ENCODE results near the gene NR2E1. TPM values are rescaled to one million over a fixed set of nuclear protein-coding genes. Genes with fewer than 3 reads are reported as not detected.

NR2E1 gene
- polyA plus RNA-seq, 1 donor (not counting 4 experiments of a cell fraction or from before 2014, with no cell fraction given): 0.04 TPM

GRCh38 chr6:108159981-108160380, 5.8 kb upstream of the NR2E1 start:
- peaks cover 40% of the 10 kb centered on the region for H3K4me1 ChIP-seq (ENCODE audit: control insufficient read depth, extremely low read depth, insufficient read depth, low read length)

GRCh38 chr6:108161724-108162282, 4.0 kb upstream of the NR2E1 start:
- peaks cover 93% of the 10 kb centered on the region for H3K27me3 ChIP-seq (ENCODE audit: control insufficient read depth, extremely low read depth, insufficient read depth, low read length)
- FAIRE-seq (no peak), DNase-seq (ENCODE audit: low read depth, low spot score) (no peak)
- no peak overlapping the region for H3K27ac ChIP-seq (ENCODE audit: control insufficient read depth, insufficient read depth, low read length)
- H2AFZ ChIP-seq (ENCODE audit: control insufficient read depth, low read length): no peak overlapping the region
- no peaks in the 10 kb centered on the region for H3K79me2 ChIP-seq (ENCODE audit: control insufficient read depth, insufficient read depth, low read length)
- H3K9me3 ChIP-seq (ENCODE audit: control insufficient read depth, low read depth, low read length): no peaks in the 10 kb centered on the region
- H3K4me3 ChIP-seq (ENCODE audit: control insufficient read depth in 2 of 3, extremely low read depth in 1 of 3, insufficient read depth in 2 of 3, low read depth in 1 of 3, low read length in 3 of 3): no peak overlapping the region
- H3K4me1 ChIP-seq (ENCODE audit: control insufficient read depth, extremely low read depth, insufficient read depth, low read length): peaks cover 35% of the 10 kb centered on the region
- dilution Hi-C loops (cut with MboI; ENCODE audit: extremely low pct_ligation_motif_present, low sequenced_read_pairs): no loop called here
- no peaks in the 10 kb centered on the region for H4K20me1 ChIP-seq (ENCODE audit: control insufficient read depth, extremely low read depth, insufficient read depth, low read length)
- no peak overlapping the region for H3K9ac ChIP-seq (ENCODE audit: control insufficient read depth, extremely low read depth, insufficient read depth, low read length)
- no peak overlapping the region for H3K4me2 ChIP-seq (ENCODE audit: control insufficient read depth, extremely low read depth, insufficient read depth, low read depth, low read length)
- TF ChIP-seq CTCF (optimal IDR thresholded peaks at IDR 0.05 in 1 of 3, IDR thresholded peaks at IDR 0.05 in 1 of 3, conservative IDR thresholded peaks at IDR 0.05 in 1 of 3; ENCODE audit: extremely low read depth in 1 of 3, insufficient read depth in 2 of 3, low read length in 3 of 3) (no peak), EZH2 (IDR thresholded peaks at IDR 0.05; ENCODE audit: low read length) (no peak)
- no peaks in the 10 kb centered on the region for H3K36me3 ChIP-seq (ENCODE audit: control insufficient read depth in 2 of 2, extremely low read depth in 1 of 2, insufficient read depth in 2 of 2, low read length in 2 of 2)
- no peaks in the 10 kb centered on the region for H3K9me1 ChIP-seq (ENCODE audit: control insufficient read depth, extremely low read depth, insufficient read depth, low read length)

More at GRCh38 chr6:108159981-108160380, 5.8 kb upstream of the NR2E1 start:
- Histone ChIP-seq H3K9ac (ENCODE audit: control insufficient read depth, extremely low read depth, insufficient read depth, low read length) (no peak overlapping the region), H3K4me3 (ENCODE audit: control insufficient read depth in 2 of 3, extremely low read depth in 1 of 3, insufficient read depth in 2 of 3, low read depth in 1 of 3, low read length in 3 of 3) (no peak overlapping the region), H3K79me2 (ENCODE audit: control insufficient read depth, insufficient read depth, low read length) (no peaks in the 10 kb centered on the region), H3K27ac (ENCODE audit: control insufficient read depth, insufficient read depth, low read length) (no peak overlapping the region), H2AFZ (ENCODE audit: control insufficient read depth, low read length) (no peak overlapping the region), H3K9me3 (ENCODE audit: control insufficient read depth, low read depth, low read length) (no peaks in the 10 kb centered on the region), H4K20me1 (ENCODE audit: control insufficient read depth, extremely low read depth, insufficient read depth, low read length) (no peaks in the 10 kb centered on the region), H3K9me1 (ENCODE audit: control insufficient read depth, extremely low read depth, insufficient read depth, low read length) (no peaks in the 10 kb centered on the region), H3K36me3 (ENCODE audit: control insufficient read depth in 2 of 2, extremely low read depth in 1 of 2, insufficient read depth in 2 of 2, low read length in 2 of 2) (no peaks in the 10 kb centered on the region), H3K4me2 (ENCODE audit: control insufficient read depth, extremely low read depth, insufficient read depth, low read depth, low read length) (no peak overlapping the region), H3K27me3 (ENCODE audit: control insufficient read depth, extremely low read depth, insufficient read depth, low read length) (peaks cover 82% of the 10 kb centered on the region)
- FAIRE-seq (no peak), DNase-seq (ENCODE audit: low read depth, low spot score) (no peak)
- TF ChIP-seq CTCF (optimal IDR thresholded peaks at IDR 0.05 in 1 of 3, IDR thresholded peaks at IDR 0.05 in 1 of 3, conservative IDR thresholded peaks at IDR 0.05 in 1 of 3; ENCODE audit: extremely low read depth in 1 of 3, insufficient read depth in 2 of 3, low read length in 3 of 3) (no peak), EZH2 (IDR thresholded peaks at IDR 0.05; ENCODE audit: low read length) (no peak)
- dilution Hi-C loops (cut with MboI; ENCODE audit: extremely low pct_ligation_motif_present, low sequenced_read_pairs): no loop called here

Data from keratinocyte (primary cell).